Small intestine (tissue), 7 donors: Measurements from ENCODE around the gene KLHL18. TPM values are rescaled to one million over a fixed set of nuclear protein-coding genes. Genes with fewer than 3 reads are reported as not detected.
"Not testable (repeated sequence)": the region's sequence is repeated elsewhere in the genome, so short reads cannot be mapped to it uniquely, and the experiment has no call there.

Source experiments
- DNase-seq, 2 donors: peaks; one replicate each; pipeline versions ENCODE4 v3.0.0 to v3.0.0-alpha.2; 2013
- FAIRE-seq: peaks from 2 replicates; lab custom pipeline; 2012; peaks lifted over from hg19 to GRCh38; lab: Jason Lieb, UNC
- H3K27ac ChIP-seq, 3 donors: one replicate each; pipeline ENCODE4 v1.5.1; 2013; ENCODE audit warnings: low read length in 2 of 3, mild to moderate bottlenecking in 2 of 3, control low read depth in 1 of 3, inconsistent platforms in 1 of 3, low read depth in 1 of 3, moderate library complexity in 1 of 3
- H3K27me3 ChIP-seq, 3 donors: one replicate each; pipeline ENCODE4 v1.6.1; 2013; ENCODE audit warnings: low read length in 3 of 3, inconsistent platforms in 1 of 3; ENCODE audit not compliant: control insufficient read depth in 3 of 3, insufficient read depth in 3 of 3
- H3K36me3 ChIP-seq, 3 donors: one replicate each; pipeline ENCODE4 v1.6.1; 2013; ENCODE audit warnings: low read length in 3 of 3, inconsistent platforms in 1 of 3, low read depth in 1 of 3, mild to moderate bottlenecking in 1 of 3, moderate library complexity in 1 of 3; ENCODE audit not compliant: control insufficient read depth in 3 of 3, insufficient read depth in 2 of 3
- H3K4me1 ChIP-seq, 3 donors: one replicate each; pipeline ENCODE4 v1.6.1; 2013; ENCODE audit warnings: low read length in 2 of 3, inconsistent platforms in 1 of 3, low read depth in 1 of 3, mild to moderate bottlenecking in 1 of 3, moderate library complexity in 1 of 3; ENCODE audit not compliant: control insufficient read depth in 3 of 3, insufficient read depth in 2 of 3
- H3K4me3 ChIP-seq, 3 donors: one replicate each; pipeline ENCODE4 v1.5.1; 2013; ENCODE audit warnings: low read length in 3 of 3, control low read depth in 1 of 3, inconsistent platforms in 1 of 3, low read depth in 1 of 3, mild to moderate bottlenecking in 1 of 3, moderate library complexity in 1 of 3
- H3K9me3 ChIP-seq, 2 donors: one replicate each; pipeline ENCODE4 v1.6.1; 2013; ENCODE audit warnings: low read depth in 1 of 2, low read length in 1 of 2; ENCODE audit not compliant: control insufficient read depth in 2 of 2, insufficient read depth in 1 of 2
- WGBS, 3 donors: extraction: QIAGEN DNeasy Blood & Tissue Kit; methylation state at CpG; one replicate each; pipeline ENCODE4 v1.1.7; 2013; 5-methylcytosine and 5-hydroxymethylcytosine counted together
- polyA plus RNA-seq, 4 donors: library from polyadenylated mRNA; stranded (reverse) in 3 of 4; unstranded in 1 of 4; fragments of 200-250 nt in 3 of 4; fragments of 120-200 nt in 1 of 4; gene quantifications; one replicate each; pipeline versions ENCODE4 v1.2.1 to v1.2.3, GENCODE V29; 2013
- donor health status: healthy with polysubstance abuse.
- donor health status: control.
- donor health status: control.
- donor health status: Bipolar disorder and iron deficiency.
- donor health status: healthy.

The KLHL18 gene
- polyA plus RNA-seq, 4 donors = 8.8 to 23.3 (median 17.6) TPM

- WGBS, 3 donors = 72 to 76% (median 75%) methylated on average over 7 of the region's 7 CpGs
- DNase-seq = no peak
- Histone ChIP-seq H3K27me3 (no peaks in the 10 kb centered on the region), H3K27ac (no peak overlapping the region), H3K36me3 (no peaks in the 10 kb centered on the region), H3K9me3 (no peaks in the 10 kb centered on the region), H3K4me1 (no peaks in the 10 kb centered on the region), H3K4me3 (no peak overlapping the region)
- FAIRE-seq = no peak
Observed at GRCh38 chr3:47250309-47251060, 32.3 kb upstream of the KLHL18 start.

- DNase-seq, H3K36me3 ChIP-seq, H3K27ac ChIP-seq, H3K27me3 ChIP-seq, H3K9me3 ChIP-seq, H3K4me1 ChIP-seq, FAIRE-seq, H3K4me3 ChIP-seq: not testable (repeated sequence)
- WGBS, 3 donors = 59 to 63% (median 59%) methylated on average over 3 of the region's 3 CpGs
Observed at GRCh38 chr3:47251085-47251484, 31.7 kb upstream of the KLHL18 start.

- no peak for DNase-seq
- Histone ChIP-seq H3K4me3 (no peak overlapping the region), H3K27me3 (no peaks in the 10 kb centered on the region), H3K27ac (no peak overlapping the region), H3K9me3 (no peaks in the 10 kb centered on the region), H3K36me3 (no peaks in the 10 kb centered on the region), H3K4me1 (no peaks in the 10 kb centered on the region)
- no peak for FAIRE-seq
- 58 to 67% (median 61%) methylated on average over 5 of the region's 5 CpGs for WGBS, 3 donors
Observed at GRCh38 chr3:47251689-47252088, 31.1 kb upstream of the KLHL18 start.

GRCh38 chr3:47256331-47256730, 26.4 kb upstream of the KLHL18 start:
- not testable (repeated sequence) for H3K4me3 ChIP-seq, H3K4me1 ChIP-seq, H3K27ac ChIP-seq, DNase-seq, H3K27me3 ChIP-seq, FAIRE-seq, H3K36me3 ChIP-seq, H3K9me3 ChIP-seq
- 86 to 88% (median 88%) methylated on average over 15 to 25 of the region's 25 CpGs for WGBS, 3 donors

- no peaks in the 10 kb centered on the region for H3K36me3 ChIP-seq
- FAIRE-seq (no peak), DNase-seq (no peak)
- no peak overlapping the region for H3K27ac ChIP-seq
- H3K4me3 ChIP-seq = no peak overlapping the region
- 86 to 88% (median 86%) methylated on average over 3 of the region's 3 CpGs for WGBS, 3 donors
- H3K4me1 ChIP-seq = peaks cover 0 to 8% (median 0%) of the 10 kb centered on the region in 3 donors
- H3K27me3 ChIP-seq = no peaks in the 10 kb centered on the region
- H3K9me3 ChIP-seq = no peaks in the 10 kb centered on the region
Observed at GRCh38 chr3:47259114-47259513, 23.6 kb upstream of the KLHL18 start.

- H3K36me3 ChIP-seq = peaks cover 0 to 3% (median 0%) of the 10 kb centered on the region in 3 donors
- no peak overlapping the region for H3K27ac ChIP-seq
- H3K27me3 ChIP-seq = no peaks in the 10 kb centered on the region
- FAIRE-seq = no peak
- H3K9me3 ChIP-seq = no peaks in the 10 kb centered on the region
- 79 to 84% (median 81%) methylated on average over 4 of the region's 4 CpGs for WGBS, 3 donors
- H3K4me1 ChIP-seq = peaks cover 0 to 8% (median 0%) of the 10 kb centered on the region in 3 donors
- no peak overlapping the region for H3K4me3 ChIP-seq
- no peak for DNase-seq
Observed at GRCh38 chr3:47260605-47261004, 22.1 kb upstream of the KLHL18 start.

- no peaks in the 10 kb centered on the region for H3K9me3 ChIP-seq
- peaks cover 0 to 4% (median 0%) of the 10 kb centered on the region in 3 donors for H3K36me3 ChIP-seq
- no peaks in the 10 kb centered on the region for H3K27me3 ChIP-seq
- no peak overlapping the region for H3K4me3 ChIP-seq
- peaks cover 0 to 8% (median 0%) of the 10 kb centered on the region in 3 donors for H3K4me1 ChIP-seq
- 93 to 100% (median 100%) methylated on average over 3 of the region's 3 CpGs for WGBS, 3 donors
- no peak for DNase-seq
- no peak for FAIRE-seq
- no peak overlapping the region for H3K27ac ChIP-seq
Observed at GRCh38 chr3:47261301-47261700, 21.4 kb upstream of the KLHL18 start.

- Histone ChIP-seq H3K27me3 (no peaks in the 10 kb centered on the region), H3K4me1 (peaks cover 0 to 2% (median 0%) of the 10 kb centered on the region in 3 donors), H3K36me3 (peaks cover 0 to 6% (median 0%) of the 10 kb centered on the region in 3 donors), H3K27ac (no peak overlapping the region), H3K9me3 (no peaks in the 10 kb centered on the region), H3K4me3 (no peak overlapping the region)
- FAIRE-seq (no peak), DNase-seq (no peak)
- WGBS, 3 donors = 93 to 100% (median 96%) methylated on average over 1 of the region's 1 CpG
Observed at GRCh38 chr3:47265008-47265407, 17.7 kb upstream of the KLHL18 start.
